ENCODE data around the gene HERC6.
A peak's percentile ranks its signal among the peaks of the same experiment; 100 is the strongest.
"Not testable (repeated sequence)": the region's sequence is repeated elsewhere in the genome, so short reads cannot be mapped to it uniquely, and the experiment has no call there.

HERC6 gene

DNA sequence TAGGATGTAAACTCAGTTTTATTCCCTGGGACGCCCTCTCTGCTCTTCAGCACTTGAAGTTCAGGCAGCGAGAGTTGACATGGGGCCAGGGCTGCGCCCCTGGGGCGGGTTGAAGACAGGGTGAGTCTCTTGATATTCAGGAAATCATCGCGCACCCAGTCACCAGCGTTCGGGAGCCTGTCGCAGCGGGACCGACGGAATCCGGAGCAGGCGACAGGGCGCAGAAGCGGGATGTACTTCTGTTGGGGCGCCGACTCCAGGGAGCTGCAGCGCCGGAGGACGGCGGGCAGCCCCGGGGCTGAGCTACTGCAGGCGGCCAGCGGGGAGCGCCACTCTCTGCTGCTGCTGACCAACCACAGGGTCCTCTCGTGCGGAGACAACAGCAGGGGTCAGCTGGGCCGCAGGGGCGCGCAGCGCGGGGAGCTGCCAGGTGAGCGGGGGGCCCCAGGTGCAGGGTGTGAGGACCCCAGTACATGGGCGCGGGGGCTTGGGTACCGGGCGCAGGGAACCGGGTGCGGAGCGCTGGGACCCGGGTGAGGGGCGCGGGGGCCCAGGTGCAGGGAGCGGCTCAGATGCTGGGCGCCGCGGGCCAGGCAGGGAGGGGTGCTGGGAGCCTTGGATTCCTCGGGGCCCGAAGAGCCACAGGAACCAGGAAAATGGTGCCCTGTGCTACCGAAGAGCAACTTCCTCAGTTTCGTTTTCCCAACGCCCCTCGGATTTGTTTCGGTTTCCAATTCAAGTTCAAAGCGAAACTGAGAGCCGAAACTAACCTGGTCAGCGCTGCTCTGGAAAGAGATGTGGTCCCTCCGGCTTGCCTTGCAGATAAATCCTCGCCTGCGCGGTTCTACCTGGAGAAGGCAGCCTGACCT is at the start of gene HERC6:
HERC6 (plus strand) TSS at position 162 of the 869 bp plus-strand sequence; CDS start at position 232, 70 bp downstream.
- DNase-seq, result peak; percentile 91

GRCh38 chr4:88333741-88334405 is 44.8 kb upstream of the HERC6 start:
- DNase-seq, result no peak

- DNase-seq, result peak in 1 of 2 experiments; percentile 1
Observed at GRCh38 chr4:88335092-88335665, 43.5 kb upstream of the HERC6 start.

- no peak for DNase-seq
Observed at GRCh38 chr4:88341227-88342192, 37.1 kb upstream of the HERC6 start.

- not testable (repeated sequence) for DNase-seq
Observed at GRCh38 chr4:88346902-88347301, 31.8 kb upstream of the HERC6 start.

DNA sequence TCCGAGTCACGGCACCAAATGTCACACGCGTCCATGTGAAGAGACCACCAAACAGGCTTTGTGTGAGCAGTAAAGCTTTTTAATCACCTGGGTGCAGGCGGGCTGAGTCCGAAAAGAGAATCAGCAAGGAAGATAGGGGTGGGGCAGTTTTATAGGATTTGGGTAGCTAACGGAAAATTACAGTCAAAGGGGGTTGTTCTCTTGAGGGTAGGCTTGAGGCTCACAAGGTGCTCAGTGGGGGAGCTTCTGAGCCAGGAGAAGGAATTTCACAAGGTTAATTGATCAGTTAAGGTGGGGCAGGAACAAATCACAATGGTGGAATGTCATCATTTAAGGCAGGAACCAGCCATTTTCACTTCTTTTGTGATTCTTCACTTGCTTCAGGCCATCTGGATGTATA is 29.9 kb upstream of the HERC6 start:
- DNase-seq, result not testable (repeated sequence)

GRCh38 chr4:88350786-88351185 is 27.9 kb upstream of the HERC6 start:
- no peak for DNase-seq

GRCh38 chr4:88352062-88352740 is 26.5 kb upstream of the HERC6 start:
- DNase-seq, result no peak

DNA sequence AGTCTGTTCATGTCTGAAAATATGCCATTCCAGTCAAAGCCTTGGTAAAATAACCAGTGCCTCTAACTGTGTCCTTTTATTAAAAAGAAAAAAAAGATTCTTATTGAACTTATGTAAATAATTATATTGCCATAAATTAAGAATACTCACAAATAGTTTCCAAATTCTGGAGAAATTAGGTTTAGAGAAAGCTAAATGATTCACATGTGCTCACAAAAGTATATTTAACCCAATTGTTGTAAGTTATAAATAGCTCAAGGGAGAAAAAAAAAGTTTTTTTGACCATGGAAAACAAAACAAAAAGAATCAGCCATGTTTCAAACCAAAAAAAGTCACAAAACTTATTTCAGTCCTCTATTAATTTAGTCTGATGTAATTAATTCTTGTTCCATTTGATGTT is 25.3 kb upstream of the HERC6 start:
- no peak for DNase-seq

GRCh38 chr4:88356771-88357170 is 21.9 kb upstream of the HERC6 start:
- no peak for DNase-seq

DNA sequence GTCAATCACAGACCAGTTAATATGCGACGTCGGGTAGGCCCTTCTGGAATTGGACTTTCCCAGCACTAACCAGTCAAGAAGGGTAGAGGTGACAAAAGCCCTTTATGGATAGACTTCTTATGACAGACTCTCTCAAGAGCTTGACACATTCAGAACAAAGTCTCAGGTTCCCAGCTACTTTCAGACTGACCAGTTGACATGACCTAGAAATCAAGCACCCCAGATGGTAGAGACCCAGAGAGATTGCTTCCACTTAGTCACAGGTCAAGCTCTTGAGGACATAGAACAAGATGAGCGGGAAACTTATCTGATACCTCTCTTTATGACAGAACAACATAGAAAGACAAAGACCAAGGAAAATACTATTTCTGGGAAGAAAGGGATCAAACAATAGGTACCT is 21.4 kb upstream of the HERC6 start:
- DNase-seq, result no peak

- DNase-seq, result no peak
Observed at GRCh38 chr4:88359558-88359957, 19.1 kb upstream of the HERC6 start.

- DNase-seq, result no peak
Observed at GRCh38 chr4:88360256-88360655, 18.4 kb upstream of the HERC6 start.

DNA sequence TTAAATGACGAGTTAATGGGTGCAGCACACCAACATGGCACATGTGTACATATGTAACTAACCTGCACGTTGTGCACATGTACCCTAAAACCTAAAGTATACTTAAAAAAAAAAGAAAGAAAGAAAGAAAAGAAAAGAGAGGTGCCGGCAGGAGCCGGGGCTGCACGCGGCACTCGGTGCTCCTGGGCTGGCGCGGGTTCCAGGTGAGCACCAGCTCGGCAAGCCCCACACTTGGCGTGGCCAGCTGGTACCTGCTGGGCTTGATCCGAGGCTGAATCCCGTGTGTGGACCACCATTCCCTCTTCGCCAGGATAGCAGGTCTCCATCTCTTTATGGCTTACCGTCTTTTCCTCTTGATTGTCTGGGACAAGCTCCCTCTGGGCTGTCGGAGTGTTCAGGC is 17.9 kb upstream of the HERC6 start:
- no peak for DNase-seq

DNA sequence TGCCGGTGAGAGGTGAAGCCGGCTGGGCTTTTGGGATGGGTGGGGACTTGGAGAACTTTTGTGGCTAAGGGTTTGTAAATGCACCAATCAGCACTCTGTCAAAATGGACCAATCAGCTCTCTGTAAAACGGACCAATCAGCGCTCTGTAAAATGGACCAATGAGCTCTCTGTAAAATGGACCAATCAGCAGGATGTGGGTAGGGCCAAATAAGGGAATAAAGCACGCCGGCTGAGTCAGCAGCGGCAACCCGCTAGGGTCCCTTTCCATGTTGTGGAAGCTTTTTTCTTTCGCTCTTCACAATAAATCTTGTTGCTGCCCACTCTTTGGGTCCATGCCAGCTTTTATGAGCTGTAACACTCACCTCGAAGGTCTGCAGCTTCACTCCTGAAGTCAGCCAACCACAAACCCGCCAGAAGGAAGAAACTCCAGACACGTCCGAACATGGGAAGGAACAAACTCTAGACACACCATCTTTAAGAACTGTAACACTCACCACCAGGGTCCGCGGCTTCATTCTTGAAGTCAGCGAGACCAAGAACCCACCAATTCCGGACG is 17.4 kb upstream of the HERC6 start:
- not testable (repeated sequence) for DNase-seq

DNA sequence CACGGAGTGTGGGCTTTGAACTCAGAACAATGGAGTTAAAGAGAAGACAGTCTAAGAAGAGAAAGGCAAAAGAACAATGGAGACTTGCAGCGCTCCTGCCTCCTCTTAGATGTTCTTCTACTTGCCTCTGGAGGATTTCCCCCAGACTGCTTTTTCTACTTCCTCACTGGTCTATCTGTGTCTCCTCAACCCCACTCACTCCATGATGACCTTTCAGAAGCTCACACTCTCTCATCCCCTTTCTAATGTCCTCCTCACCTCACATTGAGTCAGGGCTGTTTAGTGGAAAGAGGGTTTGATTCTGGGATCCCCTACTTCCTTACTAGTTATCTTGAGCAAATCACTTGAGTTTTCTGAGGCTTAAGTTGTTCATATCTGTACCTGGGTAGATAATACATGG is 12.2 kb upstream of the HERC6 start:
- no peak for DNase-seq

- no peak for DNase-seq
Observed at GRCh38 chr4:88367826-88368225, 10.8 kb upstream of the HERC6 start.

GRCh38 chr4:88369180-88369812 is 9.4 kb upstream of the HERC6 start:
- DNase-seq, result peak; percentile 5 to 28

GRCh38 chr4:88381123-88381522 is 2.5 kb downstream of the HERC6 start:
- DNase-seq, result no peak

- DNase-seq, result no peak
Observed at GRCh38 chr4:88382621-88383020, 4.0 kb downstream of the HERC6 start.

DNA sequence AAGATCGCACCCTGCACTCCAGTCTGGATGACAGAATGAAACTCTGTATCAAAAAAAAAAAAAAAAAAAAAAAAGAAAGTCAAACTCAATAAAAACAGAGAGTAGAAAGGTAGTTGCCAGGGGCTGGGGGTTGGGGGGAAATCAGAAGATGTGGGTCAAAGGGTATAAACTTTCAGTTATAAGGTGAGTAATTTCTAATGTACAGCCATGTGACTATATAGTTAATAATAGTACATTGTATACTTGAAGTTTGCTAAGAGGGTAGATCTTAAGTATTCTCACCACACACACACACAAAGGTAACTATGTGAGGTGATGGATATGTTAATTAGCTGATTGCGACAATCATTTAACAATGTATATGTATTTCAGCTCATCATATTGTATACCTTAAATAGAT is 11.5 kb downstream of the HERC6 start:
- DNase-seq, result no peak

All from NCI-H526 (cell line).